RPMI7951 (cell line): ENCODE results near the gene OSBPL8. TPM values are rescaled to one million over a fixed set of nuclear protein-coding genes. Genes with fewer than 3 reads are reported as not detected.

ENCODE experiments used
- DNase-seq: peaks from one replicate; pipeline ENCODE4 v3.0.0-alpha.2; 2012; ENCODE audit warnings: low read depth
- total RNA-seq: library from RNA; depleted of rRNA; stranded (reverse); fragments of >200 nt; shearing (Covaris generic); gene quantifications from 2 replicates; pipeline ENCODE4 v1.2.3, GENCODE V29; 2014; rRNA removed

The OSBPL8 gene
- 49.9 and 55.9 TPM in 2 replicates for total RNA-seq

DNA sequence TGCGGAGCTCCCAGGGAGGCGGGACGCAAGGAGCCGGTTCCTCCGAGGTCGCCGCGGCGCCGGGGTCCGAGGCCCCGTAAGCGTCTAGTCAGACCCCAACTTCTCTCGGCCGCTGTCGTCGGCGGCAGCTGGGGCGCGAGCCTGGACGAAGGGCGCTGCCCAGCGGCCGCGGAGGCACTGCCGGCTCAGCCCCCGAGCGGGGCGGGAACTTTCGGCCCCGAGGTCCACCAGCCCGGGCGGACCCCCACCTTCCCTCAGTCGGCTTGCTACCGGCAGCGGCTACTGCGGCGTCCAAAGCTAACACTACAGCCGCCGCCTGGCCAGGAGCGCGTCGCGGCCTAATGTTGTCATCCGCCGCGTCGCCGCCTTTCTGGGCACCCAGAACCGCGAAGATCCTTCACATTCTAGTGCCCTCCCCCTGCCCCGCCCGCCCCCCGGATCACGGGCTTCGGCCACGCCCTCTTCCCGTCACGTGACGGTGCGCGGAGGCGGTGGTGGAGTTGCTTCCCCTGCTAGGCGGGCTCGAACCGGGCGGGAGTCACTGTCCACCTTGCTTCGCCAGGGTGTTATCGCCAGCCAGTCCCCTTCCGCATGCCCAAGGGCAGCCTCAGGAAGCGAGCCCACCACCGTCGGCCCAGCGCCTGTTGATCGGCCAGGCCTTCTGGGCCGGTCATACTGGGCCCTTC lies at the start of gene OSBPL8:
OSBPL8 (minus strand) TSS at position 372 of the 686 bp plus-strand sequence. CDS start 72,220 bp downstream, outside the sequence.
- peak; percentile 91 for DNase-seq

DNA sequence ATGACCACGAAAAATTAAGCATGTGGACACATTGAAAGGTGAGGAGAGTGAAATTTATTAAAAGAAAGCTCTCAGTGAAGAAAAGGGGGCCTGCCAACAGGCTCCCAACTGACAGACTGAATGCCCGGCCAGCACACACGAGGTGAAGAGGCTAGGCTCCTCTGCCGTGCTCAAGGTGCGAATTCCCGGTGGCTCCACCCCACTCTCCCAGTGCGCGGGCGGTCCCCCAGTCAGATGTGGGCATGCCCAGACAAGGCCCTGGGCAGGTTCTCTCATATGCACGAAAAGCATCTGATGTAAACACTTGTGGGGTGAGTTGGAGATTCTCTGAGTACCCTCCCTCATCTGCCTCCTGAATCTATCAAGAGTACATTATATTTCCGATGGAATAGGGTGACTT lies 48.5 kb upstream of the OSBPL8 start:
- DNase-seq, result no peak

DNA sequence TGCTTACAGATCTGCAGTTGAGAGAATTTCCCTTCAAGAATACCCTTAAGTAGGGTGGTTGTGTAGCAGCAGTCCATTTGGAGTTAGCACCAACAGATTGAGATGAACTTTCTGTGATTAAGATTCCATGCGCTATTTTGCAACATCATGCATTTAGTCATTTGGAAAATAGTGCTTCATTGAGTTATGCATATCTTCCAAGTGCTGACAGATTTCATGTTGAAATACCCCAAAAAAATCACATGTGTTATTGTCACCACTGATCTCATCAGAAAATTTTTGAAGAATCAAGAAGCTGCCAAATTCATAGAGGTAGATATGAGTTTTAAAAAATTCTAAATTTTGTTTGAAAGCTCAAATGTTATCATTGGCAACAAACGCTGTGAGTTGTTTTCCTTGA lies 35.5 kb upstream of the OSBPL8 start:
- DNase-seq, result no peak

GRCh38 chr12:76591476-76591875 lies 31.9 kb upstream of the OSBPL8 start:
- DNase-seq, result peak; percentile 40

DNA sequence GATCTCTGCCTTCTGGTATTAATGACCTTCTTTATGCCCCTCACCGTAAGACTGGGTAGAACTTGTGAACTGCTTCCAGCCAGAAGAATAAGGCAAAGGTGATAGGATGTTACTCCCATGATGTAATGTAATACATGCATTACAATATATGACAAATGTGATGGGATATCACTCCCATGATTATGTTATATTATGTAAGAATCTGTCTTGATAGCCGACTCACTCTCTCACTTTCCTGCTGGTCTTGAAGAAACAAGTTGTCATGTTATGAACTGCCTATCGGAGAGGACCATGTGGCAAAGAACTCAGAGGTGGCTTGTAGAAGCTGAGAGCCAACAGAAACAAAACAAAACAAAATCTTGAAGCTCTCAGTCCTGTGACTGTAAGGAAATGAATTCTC lies 30.6 kb upstream of the OSBPL8 start:
- no peak for DNase-seq

DNA sequence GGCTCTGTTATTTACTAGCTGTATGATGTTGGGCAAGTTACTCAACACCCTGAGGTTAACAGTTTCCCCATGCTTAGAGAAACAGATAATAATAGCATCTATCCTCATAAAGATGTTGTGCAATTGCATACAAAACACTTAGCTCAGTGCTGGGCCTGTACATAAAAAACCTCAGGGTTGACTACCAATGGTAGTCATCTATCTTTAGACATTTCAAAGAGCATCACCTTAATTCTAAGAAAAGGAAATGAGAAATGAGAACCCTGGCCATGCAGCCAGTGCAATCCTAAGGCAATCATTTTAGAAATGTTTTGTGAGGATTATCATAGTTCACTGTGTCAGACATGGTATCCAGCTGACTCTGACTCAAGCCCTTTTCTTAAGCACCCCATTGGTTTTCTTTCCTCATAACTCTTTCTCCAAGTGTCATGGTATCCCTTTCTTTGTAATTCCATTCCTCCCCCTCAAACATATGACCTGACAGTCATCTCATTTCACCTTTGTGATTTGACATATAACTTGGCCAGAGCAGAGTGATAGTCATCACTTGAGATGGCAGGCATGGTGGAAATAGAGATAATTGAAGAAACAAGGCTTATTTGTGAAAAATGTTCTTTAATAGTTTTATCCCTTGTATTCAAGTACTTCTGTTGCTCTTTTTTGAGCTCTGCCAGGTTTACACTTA lies 29.5 kb upstream of the OSBPL8 start:
- peak; percentile 22 for DNase-seq

GRCh38 chr12:76587428-76588178 lies 28.0 kb upstream of the OSBPL8 start:
- DNase-seq, result no peak

GRCh38 chr12:76586764-76587395 lies 27.3 kb upstream of the OSBPL8 start:
- DNase-seq, result peak; percentile 49

DNA sequence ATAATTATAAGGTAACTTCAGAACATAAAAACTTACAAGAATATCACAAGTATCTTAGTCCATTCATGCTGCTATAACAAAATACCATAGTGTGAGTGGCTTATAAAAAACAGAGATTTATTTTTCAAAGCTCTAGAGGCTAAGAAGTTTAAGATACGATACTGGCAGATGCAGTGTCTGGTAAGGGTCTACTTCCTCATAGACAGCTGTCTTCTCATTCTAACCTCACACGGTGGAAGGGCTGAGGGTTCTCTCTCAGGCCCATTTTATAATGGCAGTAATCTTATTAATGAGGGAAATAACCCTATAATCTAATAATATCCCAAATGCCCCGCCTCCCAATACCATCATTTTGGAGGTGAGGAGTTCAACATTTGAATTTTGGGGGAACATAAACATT lies 23.7 kb upstream of the OSBPL8 start:
- no peak for DNase-seq

- DNase-seq, result no peak
Observed at GRCh38 chr12:76573840-76574373, 14.3 kb upstream of the OSBPL8 start.

GRCh38 chr12:76571256-76571655 lies 11.7 kb upstream of the OSBPL8 start:
- DNase-seq, result no peak

DNA sequence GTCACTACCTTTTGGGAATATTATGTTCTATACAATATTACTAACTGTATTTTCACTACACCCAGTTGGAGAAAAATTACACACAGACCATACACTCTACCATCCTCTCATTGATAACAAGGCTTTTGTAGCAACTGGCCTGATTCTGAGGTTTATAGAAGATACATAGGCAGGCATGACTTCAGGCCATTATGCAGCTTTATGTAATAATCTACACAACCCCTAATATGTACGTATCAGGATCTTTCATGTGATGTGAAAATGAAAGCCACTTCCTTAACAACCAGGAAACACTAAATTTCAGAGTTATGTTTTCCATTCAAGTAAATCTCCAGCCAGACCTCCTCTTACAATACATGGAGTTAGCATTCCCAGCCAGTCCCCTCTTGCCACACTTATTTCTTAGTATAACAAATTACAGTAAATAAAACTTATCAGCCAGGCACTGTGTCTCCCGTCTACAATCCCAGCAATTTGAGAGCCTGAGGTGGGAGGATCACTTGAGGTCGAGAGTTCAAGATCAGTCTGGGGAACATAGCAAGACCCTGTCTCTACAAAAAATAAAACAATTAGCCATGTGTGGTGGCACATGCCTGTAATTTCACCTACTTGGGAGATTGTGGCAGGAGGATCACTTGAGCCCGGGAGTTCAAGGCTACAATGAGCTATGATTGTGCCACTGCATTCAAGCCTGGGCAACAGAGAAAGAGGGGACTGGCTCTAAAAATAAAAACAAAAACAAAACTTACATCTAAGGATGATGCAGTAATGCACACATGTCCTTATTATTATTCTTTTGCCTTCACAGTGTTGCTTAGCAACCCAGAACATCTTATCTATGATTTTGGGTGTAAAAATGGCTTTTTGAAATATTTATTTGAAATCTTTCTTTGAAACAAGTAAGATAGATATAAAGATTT lies 10.4 kb upstream of the OSBPL8 start:
- DNase-seq, result no peak

GRCh38 chr12:76568888-76569551 lies 9.4 kb upstream of the OSBPL8 start:
- no peak for DNase-seq

- no peak for DNase-seq
Observed at GRCh38 chr12:76568130-76568529, 8.6 kb upstream of the OSBPL8 start.

DNA sequence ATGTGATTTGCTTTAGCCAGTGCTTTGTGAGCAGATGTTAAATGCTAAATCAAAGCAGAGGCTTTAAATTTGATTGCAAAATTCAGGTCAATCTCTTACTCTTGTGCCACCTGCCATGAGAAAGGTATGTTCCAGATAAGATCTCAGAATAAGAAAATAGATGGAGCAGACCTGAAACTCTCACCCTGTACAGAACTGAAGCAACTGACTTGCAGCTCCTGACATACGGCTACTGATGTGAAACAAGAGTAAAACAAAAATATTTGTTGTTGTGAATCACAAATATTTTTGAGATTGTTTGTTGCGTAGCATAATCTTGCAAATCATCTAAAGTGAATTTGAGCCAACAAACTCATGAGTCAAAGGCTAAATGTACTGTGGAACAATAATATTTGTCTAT lies 3.5 kb upstream of the OSBPL8 start:
- DNase-seq, result no peak

GRCh38 chr12:76562130-76562529 lies 2.6 kb upstream of the OSBPL8 start:
- no peak for DNase-seq

GRCh38 chr12:76560086-76560491 lies 518 bp upstream of the OSBPL8 start:
- DNase-seq, result no peak

GRCh38 chr12:76558684-76559399 lies 729 bp downstream of the OSBPL8 start:
- peak; percentile 51 for DNase-seq

GRCh38 chr12:76556368-76556767 lies 3.2 kb downstream of the OSBPL8 start:
- no peak for DNase-seq

DNA sequence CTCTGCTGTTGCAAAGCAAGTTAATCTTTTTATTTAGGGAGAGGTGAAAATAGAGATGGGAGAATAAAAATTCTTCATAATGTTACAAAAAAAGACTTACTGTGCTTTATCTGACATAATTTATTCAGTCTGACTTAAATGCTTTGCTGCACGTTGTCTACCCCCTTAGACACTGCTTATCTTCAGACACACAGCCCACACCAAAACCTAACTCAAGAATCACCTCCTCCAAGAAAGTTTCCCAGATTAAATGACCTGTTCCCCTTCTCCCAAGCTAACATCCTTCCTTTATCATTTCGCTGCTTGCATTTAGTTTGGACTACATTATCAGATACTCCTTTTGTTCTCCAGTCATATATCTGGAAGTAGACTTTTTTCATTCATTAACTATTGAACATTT lies 3.8 kb downstream of the OSBPL8 start:
- no peak for DNase-seq
